ENCODE measurements around the gene SNX32. TPM values are rescaled to one million over a fixed set of nuclear protein-coding genes. Genes with fewer than 3 reads are reported as not detected.

SNX32 gene
- total and polyA plus RNA-seq, 9 of the 15 experiments (the other 6 are each of a cell fraction or from before 2014, with no cell fraction given): 0.03 TPM; not detected in 7

- H3K4me3 ChIP-seq: no peak overlapping the region
- peaks cover 49% of the 10 kb centered on the region for H3K36me3 ChIP-seq (ENCODE audit: control insufficient read depth, insufficient read depth, low read length)
- intact Hi-C loops (cut with micrococcal nuclease) (no loop called here), in situ Hi-C loops (cut with MboI) (no loop called here)
- BruUV-seq (replicated peaks): no TSS peak
- DNase-seq (ENCODE audit: extremely low read depth in 1 of 4, low spot score in 3 of 4) (peak; percentile 53 to 75 (median 66)), ATAC-seq (peak; percentile 60), FAIRE-seq (peak; percentile 44)
- peaks cover 9% of the 10 kb centered on the region for H4K20me1 ChIP-seq (replicated peaks; ENCODE audit: control insufficient read depth, insufficient read depth, low read length)
- H2AFZ ChIP-seq (ENCODE audit: low read depth, low read length): no peak overlapping the region
- no peak overlapping the region for H3K4me2 ChIP-seq (ENCODE audit: insufficient read depth, low read length)
- H3K27ac ChIP-seq (ENCODE audit: extremely low read depth, low read depth, low read length): no peak overlapping the region
- H3K9me1 ChIP-seq (ENCODE audit: control insufficient read depth, insufficient read depth, low read length): peaks cover 8% of the 10 kb centered on the region
- H3K9ac ChIP-seq (ENCODE audit: insufficient read depth in 1 of 2, low read depth in 2 of 2, low read length in 2 of 2): no peak overlapping the region
- peaks cover under 1 to 31% of the 10 kb centered on the region in 2 experiments; a peak in 3 of 5 replicates for H3K4me1 ChIP-seq (replicated peaks in 1 of 2; ENCODE audit: control insufficient read depth in 2 of 2, insufficient read depth in 2 of 2, low read length in 2 of 2)
- 68% methylated on average over 8 of the region's 14 CpGs for WGBS (ENCODE audit: insufficient coverage, low coverage, missing lambda C conversion rate)
- H3K79me2 ChIP-seq (ENCODE audit: control insufficient read depth, insufficient read depth, low read length): peaks cover 27% of the 10 kb centered on the region
- ChIA-PET POLR2A (interaction anchor here (0.5 to 5.9 kb wide), 19 partner anchors 8 to 1470 kb away, joined by 3 to 67 read pairs (median 4); partner anchors contain the start of genes CFL1, FIBP, MALAT1 and MUS81), CTCF (ENCODE audit: low intra/inter-chr PET ratio) (no interaction called here)
- H3K27me3 ChIP-seq (ENCODE audit: control insufficient read depth in 2 of 2, insufficient read depth in 2 of 2, low read length in 2 of 2): no peaks in the 10 kb centered on the region
- H3K9me3 ChIP-seq (replicated peaks; ENCODE audit: control insufficient read depth, insufficient read depth, low read depth, low read length): peaks cover 7% of the 10 kb centered on the region; the same call in 1 of the 2 replicates
- TF ChIP-seq BDP1 (IDR thresholded peaks at IDR 0.05; ENCODE audit: insufficient read depth, insufficient read length): no peak
- TF ChIP-seq CBX3 (IDR thresholded peaks at IDR 0.05; ENCODE audit: borderline replicate concordance in 1 of 2, low read length in 2 of 2): peak in 1 of 2 experiments; percentile 92; a peak in 2 of 3 replicates
- peak; percentile 60 for TF ChIP-seq RBM22 (IDR thresholded peaks at IDR 0.05; ENCODE audit: low read depth, low read length, poor library complexity, severe bottlenecking)
- TF ChIP-seq MEIS2 (IDR thresholded peaks at IDR 0.05; ENCODE audit: partially characterized antibody): no peak
- no peak for TF ChIP-seq HOXB6 (CRISPR knock-in tag; IDR thresholded peaks at IDR 0.05; ENCODE audit: borderline replicate concordance)
- TF ChIP-seq ARID1B (IDR thresholded peaks at IDR 0.05): no peak
- TF ChIP-seq, protein P1, sequence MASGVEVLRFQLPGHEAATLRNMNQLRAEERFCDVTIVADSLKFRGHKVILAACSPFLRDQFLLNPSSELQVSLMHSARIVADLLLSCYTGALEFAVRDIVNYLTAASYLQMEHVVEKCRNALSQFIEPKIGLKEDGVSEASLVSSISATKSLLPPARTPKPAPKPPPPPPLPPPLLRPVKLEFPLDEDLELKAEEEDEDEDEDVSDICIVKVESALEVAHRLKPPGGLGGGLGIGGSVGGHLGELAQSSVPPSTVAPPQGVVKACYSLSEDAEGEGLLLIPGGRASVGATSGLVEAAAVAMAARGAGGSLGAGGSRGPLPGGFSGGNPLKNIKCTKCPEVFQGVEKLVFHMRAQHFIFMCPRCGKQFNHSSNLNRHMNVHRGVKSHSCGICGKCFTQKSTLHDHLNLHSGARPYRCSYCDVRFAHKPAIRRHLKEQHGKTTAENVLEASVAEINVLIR (CRISPR knock-in tag; IDR thresholded peaks at IDR 0.05): no peak
- TF ChIP-seq, protein P2, sequence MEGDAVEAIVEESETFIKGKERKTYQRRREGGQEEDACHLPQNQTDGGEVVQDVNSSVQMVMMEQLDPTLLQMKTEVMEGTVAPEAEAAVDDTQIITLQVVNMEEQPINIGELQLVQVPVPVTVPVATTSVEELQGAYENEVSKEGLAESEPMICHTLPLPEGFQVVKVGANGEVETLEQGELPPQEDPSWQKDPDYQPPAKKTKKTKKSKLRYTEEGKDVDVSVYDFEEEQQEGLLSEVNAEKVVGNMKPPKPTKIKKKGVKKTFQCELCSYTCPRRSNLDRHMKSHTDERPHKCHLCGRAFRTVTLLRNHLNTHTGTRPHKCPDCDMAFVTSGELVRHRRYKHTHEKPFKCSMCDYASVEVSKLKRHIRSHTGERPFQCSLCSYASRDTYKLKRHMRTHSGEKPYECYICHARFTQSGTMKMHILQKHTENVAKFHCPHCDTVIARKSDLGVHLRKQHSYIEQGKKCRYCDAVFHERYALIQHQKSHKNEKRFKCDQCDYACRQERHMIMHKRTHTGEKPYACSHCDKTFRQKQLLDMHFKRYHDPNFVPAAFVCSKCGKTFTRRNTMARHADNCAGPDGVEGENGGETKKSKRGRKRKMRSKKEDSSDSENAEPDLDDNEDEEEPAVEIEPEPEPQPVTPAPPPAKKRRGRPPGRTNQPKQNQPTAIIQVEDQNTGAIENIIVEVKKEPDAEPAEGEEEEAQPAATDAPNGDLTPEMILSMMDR (IDR thresholded peaks at IDR 0.05 in 2 of 3, conservative IDR thresholded peaks at IDR 0.05 in 1 of 3; ENCODE audit: insufficient read depth in 2 of 3, low read depth in 1 of 3, low read length in 3 of 3): peak; percentile 50 to 83 (median 54)
- TF ChIP-seq ZNF740 (CRISPR knock-in tag; IDR thresholded peaks at IDR 0.05): peak; percentile 43; the same call in 1 of the 2 replicates
- no peak for TF ChIP-seq ZNF740 (tag; IDR thresholded peaks at IDR 0.05)
- TF ChIP-seq RAD21 (CRISPR knock-in tag; conservative IDR thresholded peaks at IDR 0.05 in 1 of 2, IDR thresholded peaks at IDR 0.05 in 1 of 2): peak in 1 of 2 experiments; percentile 19; a peak in 1 of 4 replicates
- TF ChIP-seq IRF2 (CRISPR knock-in tag; IDR thresholded peaks at IDR 0.05): no peak
- TF ChIP-seq POLR2AphosphoS2 (IDR thresholded peaks at IDR 0.05; ENCODE audit: low read length): peak; percentile 29; the same call in 1 of the 2 replicates
- TF ChIP-seq ZNF57 (CRISPR knock-in tag; IDR thresholded peaks at IDR 0.05): no peak
- TF ChIP-seq, protein P3, sequence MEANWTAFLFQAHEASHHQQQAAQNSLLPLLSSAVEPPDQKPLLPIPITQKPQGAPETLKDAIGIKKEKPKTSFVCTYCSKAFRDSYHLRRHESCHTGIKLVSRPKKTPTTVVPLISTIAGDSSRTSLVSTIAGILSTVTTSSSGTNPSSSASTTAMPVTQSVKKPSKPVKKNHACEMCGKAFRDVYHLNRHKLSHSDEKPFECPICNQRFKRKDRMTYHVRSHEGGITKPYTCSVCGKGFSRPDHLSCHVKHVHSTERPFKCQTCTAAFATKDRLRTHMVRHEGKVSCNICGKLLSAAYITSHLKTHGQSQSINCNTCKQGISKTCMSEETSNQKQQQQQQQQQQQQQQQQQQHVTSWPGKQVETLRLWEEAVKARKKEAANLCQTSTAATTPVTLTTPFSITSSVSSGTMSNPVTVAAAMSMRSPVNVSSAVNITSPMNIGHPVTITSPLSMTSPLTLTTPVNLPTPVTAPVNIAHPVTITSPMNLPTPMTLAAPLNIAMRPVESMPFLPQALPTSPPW (CRISPR knock-in tag; IDR thresholded peaks at IDR 0.05): peak; percentile 56; the same call in 1 of the 2 replicates
- no peak for TF ChIP-seq HNRNPLL (IDR thresholded peaks at IDR 0.05; ENCODE audit: low read depth, low read length, poor library complexity, severe bottlenecking)
Observed at GRCh38 chr11:65851083-65851579, 17.4 kb downstream of the SNX32 start.
